Dedifferentiated amniotic fluid mesenchymal stem cell (primary cell): ENCODE results near the gene AHNAK.

ENCODE experiments used
- DNase-seq: peaks from one replicate; pipeline ENCODE4 v3.0.0-alpha.2; 2016; ENCODE audit errors: extremely low spot score

The AHNAK gene

GRCh38 chr11:62435846-62436660, 110.6 kb downstream of the AHNAK start:
- DNase-seq, result no peak

GRCh38 chr11:62433904-62434276, 112.7 kb downstream of the AHNAK start:
- DNase-seq, result no peak

- DNase-seq, result no peak
Measured at GRCh38 chr11:62433141-62433903, 113.3 kb downstream of the AHNAK start.

- DNase-seq, result no peak
Measured at GRCh38 chr11:62432695-62433094, 113.9 kb downstream of the AHNAK start.

- DNase-seq, result peak; percentile 72
Measured at GRCh38 chr11:62431171-62431901, 115.3 kb downstream of the AHNAK start.

- DNase-seq, result no peak
Measured at GRCh38 chr11:62430425-62430824, 116.2 kb downstream of the AHNAK start.

GRCh38 chr11:62428871-62429560, 117.6 kb downstream of the AHNAK start:
- no peak for DNase-seq

GRCh38 chr11:62427630-62428233, 118.9 kb downstream of the AHNAK start:
- no peak for DNase-seq

GRCh38 chr11:62423012-62423411, 123.6 kb downstream of the AHNAK start:
- DNase-seq, result no peak

- DNase-seq, result no peak
Measured at GRCh38 chr11:62421996-62422395, 124.6 kb downstream of the AHNAK start.

- DNase-seq, result no peak
Measured at GRCh38 chr11:62420882-62421281, 125.7 kb downstream of the AHNAK start.

GRCh38 chr11:62419943-62420342, 126.7 kb downstream of the AHNAK start:
- no peak for DNase-seq

- no peak for DNase-seq
Measured at GRCh38 chr11:62419314-62419929, 127.2 kb downstream of the AHNAK start.

GRCh38 chr11:62418733-62419132, 127.9 kb downstream of the AHNAK start, which contains the start of gene SCGB1A1:
SCGB1A1 (plus strand) TSS chr11:62419033; CDS start chr11:62419096, 63 bp downstream.
- DNase-seq, result peak; percentile 1

- DNase-seq, result peak; percentile 11
Measured at GRCh38 chr11:62418136-62418535, 128.5 kb downstream of the AHNAK start.

GRCh38 chr11:62416596-62416995, 130.0 kb downstream of the AHNAK start:
- DNase-seq, result no peak

- no peak for DNase-seq
Measured at GRCh38 chr11:62413060-62413696, 133.4 kb downstream of the AHNAK start.

GRCh38 chr11:62411524-62411923, 135.1 kb downstream of the AHNAK start:
- no peak for DNase-seq

- no peak for DNase-seq
Measured at GRCh38 chr11:62410972-62411371, 135.6 kb downstream of the AHNAK start.

- no peak for DNase-seq
Measured at GRCh38 chr11:62409831-62410230, 136.8 kb downstream of the AHNAK start.
